Superior temporal gyrus (tissue), 1 donor: ENCODE measurements around the gene GNLY.
"Not testable (repeated sequence)": the region's sequence is repeated elsewhere in the genome, so short reads cannot be mapped to it uniquely, and the experiment has no call there.

Experiments used
- DNase-seq: peaks from one replicate; pipeline ENCODE4 v3.0.0-alpha.2; 2016; ENCODE audit errors: extremely low spot score

The GNLY gene

GRCh38 chr2:85694052-85695025, at the start of gene GNLY:
TSS of gene GNLY (plus strand) at chr2:85694358. CDS start at chr2:85694419, 61 bp downstream.
- DNase-seq = no peak

- no peak for DNase-seq
These were observed 49.2 kb upstream of the GNLY start for GRCh38 chr2:85644909-85645308.

GRCh38 chr2:85646166-85646565, 48.0 kb upstream of the GNLY start:
- no peak for DNase-seq

- no peak for DNase-seq
These were observed 46.2 kb upstream of the GNLY start for GRCh38 chr2:85647823-85648526.

GRCh38 chr2:85648619-85649018, 45.5 kb upstream of the GNLY start:
- DNase-seq = no peak

- no peak for DNase-seq
These were observed 44.7 kb upstream of the GNLY start for GRCh38 chr2:85649201-85650190.

GRCh38 chr2:85650456-85650855, 43.7 kb upstream of the GNLY start:
- no peak for DNase-seq

- no peak for DNase-seq
These were observed 43.1 kb upstream of the GNLY start for GRCh38 chr2:85651097-85651496.

GRCh38 chr2:85652056-85652455, 42.1 kb upstream of the GNLY start:
- no peak for DNase-seq

GRCh38 chr2:85653996-85654395, 40.2 kb upstream of the GNLY start:
- DNase-seq = no peak

- no peak for DNase-seq
These were observed 38.2 kb upstream of the GNLY start for GRCh38 chr2:85655961-85656417.

- DNase-seq = no peak
These were observed 37.7 kb upstream of the GNLY start for GRCh38 chr2:85656468-85656867.

- not testable (repeated sequence) for DNase-seq
These were observed 36.8 kb upstream of the GNLY start for GRCh38 chr2:85657399-85657798.

GRCh38 chr2:85659324-85659981, 34.7 kb upstream of the GNLY start:
- DNase-seq = no peak

- not testable (repeated sequence) for DNase-seq
These were observed 33.9 kb upstream of the GNLY start for GRCh38 chr2:85660301-85660700.

- DNase-seq = no peak
These were observed 33.4 kb upstream of the GNLY start for GRCh38 chr2:85660725-85661124.

GRCh38 chr2:85661139-85661858, 32.9 kb upstream of the GNLY start:
- no peak for DNase-seq

GRCh38 chr2:85662899-85663593, 31.1 kb upstream of the GNLY start:
- DNase-seq = no peak
